Activated effector memory CD4-positive, alpha-beta T cell treated with Interleukin-2 at 50 U/mL for 16 hours (primary cell): Measurements from ENCODE around the gene YPEL2.

Source experiments
- DNase-seq: peaks from one replicate; pipeline ENCODE4 v3.0.0-alpha.2; 2020

Gene YPEL2

DNA sequence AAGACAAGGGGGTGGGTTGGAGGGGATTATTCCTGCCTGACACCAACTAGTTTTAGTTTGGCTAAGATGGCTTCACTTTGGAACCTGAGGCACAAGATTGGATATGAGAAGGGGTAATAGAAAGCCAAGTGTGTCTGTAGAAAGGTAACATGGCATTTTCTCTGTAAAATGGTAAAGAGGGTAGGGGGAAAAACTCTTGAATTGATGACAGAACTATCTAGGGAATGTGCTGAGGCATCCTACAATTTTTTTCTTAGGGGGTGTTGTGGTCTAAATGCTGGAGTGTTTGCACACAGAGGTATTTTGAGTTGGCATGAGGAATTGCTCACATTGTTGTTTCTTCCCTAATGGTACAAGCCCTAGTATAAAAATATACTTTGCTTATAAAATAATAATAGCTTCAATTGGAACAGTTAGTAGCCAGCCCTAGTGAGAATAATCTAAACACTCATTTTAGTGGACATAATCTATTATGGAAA is 25.8 kb downstream of the YPEL2 start:
- no peak for DNase-seq

DNA sequence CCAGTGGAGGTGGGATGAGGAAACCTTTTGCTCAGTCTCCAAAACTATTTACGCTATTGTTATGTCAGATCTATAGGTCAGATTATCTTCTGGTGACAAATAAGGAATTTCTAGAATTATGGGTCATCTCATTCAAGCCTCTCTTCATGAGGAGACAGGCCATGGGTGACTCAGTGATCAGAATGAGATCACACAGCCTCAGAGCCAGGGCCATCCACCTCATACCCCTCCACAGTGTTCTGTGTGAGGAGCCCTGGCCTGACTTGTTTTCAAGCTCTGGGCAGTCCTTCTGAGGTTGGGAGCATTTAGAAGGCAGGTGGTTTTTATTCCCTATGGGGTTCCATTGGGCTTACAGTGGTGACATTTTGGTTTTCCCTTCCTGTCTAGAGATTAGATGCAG is 26.5 kb downstream of the YPEL2 start:
- DNase-seq = no peak

GRCh38 chr17:59361386-59361785 is 29.9 kb downstream of the YPEL2 start:
- DNase-seq = no peak

DNA sequence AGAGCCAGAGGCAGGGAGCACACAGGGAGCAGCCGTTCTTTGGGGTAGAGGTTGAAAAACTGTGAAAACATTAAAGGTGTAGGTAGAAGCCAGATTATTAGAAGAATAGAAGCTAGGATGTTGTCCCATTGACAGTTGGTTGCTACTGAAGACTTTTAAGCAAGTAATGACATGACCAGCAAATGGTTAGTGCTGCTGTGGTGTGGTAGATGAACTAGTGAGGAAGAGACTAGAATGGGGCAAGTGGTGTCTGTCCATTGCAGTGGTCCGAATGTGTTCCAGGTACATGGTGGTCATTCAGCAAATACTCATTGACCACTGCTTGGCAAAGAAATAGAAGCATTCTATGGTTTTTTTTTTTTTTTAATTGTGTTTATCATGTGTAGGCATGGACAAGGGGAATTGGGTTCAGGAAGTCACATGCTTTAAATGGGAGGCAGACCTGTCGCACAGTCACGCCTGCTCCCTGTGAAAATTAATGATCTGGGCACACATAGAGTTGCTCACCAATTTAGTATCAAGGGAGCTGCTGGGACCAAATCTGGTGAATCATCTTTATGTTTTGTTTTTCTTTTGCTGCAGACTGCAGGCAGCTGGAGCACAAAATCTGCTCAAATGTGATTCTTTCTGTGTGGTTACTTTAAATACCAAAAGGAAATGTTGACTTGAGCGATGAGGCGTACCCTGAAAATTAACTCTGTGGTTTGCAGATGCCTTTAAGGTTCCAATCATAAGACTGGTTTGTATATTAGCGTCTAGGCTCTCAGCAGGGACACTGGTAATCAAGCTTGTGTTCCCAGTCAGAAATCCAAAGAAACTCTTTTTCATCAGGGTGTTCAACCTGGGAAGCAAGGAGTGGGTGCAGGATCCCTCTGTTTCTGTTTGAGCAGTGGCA is 30.7 kb downstream of the YPEL2 start:
- peak; percentile 22 for DNase-seq

DNA sequence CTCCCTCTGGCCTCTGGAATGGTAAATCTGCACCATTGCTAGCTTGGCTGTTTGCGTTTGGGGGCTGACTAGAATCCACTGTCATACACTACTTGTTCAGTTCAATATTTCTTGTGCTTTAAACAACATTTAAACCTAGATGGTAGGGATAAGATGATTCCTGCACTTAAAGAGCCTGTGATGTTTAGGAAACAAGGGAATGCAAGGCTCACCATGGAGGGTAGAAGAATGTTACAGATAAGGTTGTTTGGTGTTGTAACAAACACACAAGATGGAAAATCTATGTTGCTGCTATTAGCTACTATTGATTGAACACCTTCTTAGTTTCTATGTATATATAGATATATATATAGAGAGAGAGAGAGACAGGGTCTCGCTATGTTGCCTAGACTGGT is 31.4 kb downstream of the YPEL2 start:
- no peak for DNase-seq

GRCh38 chr17:59365383-59365981 is 34.0 kb downstream of the YPEL2 start:
- DNase-seq = no peak

GRCh38 chr17:59366040-59366757 is 34.7 kb downstream of the YPEL2 start:
- DNase-seq = no peak

DNA sequence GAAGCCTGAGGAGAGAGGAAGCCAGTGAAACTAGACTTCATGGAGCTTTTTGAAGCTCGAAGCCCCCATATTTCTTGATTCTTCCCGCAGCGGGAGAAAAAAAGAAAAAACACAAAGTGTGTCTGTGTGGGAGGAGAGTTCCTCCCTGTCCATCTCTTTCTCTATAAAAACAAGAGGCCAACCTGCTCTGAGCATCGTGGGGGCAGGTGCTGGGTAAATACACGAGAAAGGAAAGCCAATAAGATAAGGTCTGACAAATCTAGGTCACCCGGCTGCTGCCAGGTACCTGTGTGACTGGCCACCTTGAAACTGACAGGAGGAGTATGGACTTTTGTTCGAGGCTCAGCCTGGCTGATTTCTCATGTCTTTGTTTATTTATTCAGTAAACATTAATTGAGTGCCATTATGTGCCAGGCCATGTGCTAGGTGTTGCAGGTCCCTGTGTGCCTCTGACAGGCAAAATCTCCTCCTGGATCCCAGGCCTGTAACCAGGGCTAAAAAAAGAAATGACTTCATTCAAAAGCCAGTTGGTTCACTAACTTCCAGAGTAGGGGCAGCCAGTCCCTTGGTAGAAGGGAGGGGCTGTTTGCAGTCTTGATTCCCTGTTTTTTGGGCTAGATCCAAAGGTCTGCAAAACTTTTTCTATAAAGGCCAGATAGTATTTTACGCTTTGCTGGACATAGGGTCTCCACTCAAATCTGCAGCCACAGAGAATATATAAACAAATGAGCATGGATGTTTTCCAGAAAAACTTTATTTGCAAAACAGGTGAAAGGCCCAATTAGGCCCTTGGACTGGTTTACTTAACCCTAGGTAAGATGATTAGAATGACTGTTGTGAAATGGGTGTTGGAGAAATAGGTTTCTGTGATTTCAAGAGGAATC is 35.6 kb downstream of the YPEL2 start:
- DNase-seq = peak; percentile 11

DNA sequence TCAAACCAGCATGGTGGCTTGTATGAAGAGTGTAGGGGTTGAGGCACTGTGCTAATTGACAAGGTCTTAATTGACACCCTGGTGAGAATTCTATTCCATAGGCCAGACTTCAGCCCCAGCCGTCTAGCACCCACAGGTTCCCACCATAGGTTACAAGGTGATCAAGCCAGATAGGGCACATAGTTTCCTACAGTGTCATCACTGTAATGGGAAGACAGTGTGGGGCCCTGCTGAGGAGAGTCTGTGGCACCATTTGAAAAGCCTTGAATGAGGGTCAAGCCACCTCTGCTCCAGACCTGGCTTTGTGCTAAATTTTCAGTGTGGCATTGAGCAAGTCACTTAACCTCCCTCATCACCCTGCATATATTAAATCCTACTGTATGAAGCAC is 36.2 kb downstream of the YPEL2 start:
- no peak for DNase-seq

DNA sequence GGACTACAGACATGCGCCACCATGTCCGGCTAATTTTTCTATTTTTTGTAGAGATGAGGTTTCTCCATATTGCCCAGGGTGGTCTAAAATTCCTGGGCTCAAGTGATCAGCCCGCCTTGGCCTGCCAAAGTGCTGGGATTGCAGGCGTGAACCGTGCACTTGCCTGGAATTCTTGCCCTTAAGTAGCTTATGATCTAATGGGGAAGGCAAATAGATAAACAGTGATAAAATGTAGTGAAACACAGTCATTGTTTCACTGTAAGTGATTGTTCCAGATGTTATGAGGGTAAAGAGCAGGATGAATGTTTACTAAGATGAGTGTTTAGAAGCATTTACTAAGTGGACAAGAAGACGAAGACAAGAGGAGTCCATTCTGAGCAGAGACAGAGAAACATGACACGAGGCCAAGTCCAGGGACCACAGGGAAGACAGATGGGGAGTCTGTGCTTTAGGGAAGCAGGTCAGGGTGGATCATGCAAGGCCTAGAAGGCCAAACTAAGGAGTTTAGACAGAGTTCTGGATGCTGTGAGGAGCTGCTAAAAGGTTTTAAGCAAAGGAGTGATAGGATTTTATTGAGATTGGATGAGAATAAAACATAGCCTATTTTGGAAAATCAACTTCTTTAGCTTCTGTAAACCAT is 36.9 kb downstream of the YPEL2 start:
- no peak for DNase-seq

DNA sequence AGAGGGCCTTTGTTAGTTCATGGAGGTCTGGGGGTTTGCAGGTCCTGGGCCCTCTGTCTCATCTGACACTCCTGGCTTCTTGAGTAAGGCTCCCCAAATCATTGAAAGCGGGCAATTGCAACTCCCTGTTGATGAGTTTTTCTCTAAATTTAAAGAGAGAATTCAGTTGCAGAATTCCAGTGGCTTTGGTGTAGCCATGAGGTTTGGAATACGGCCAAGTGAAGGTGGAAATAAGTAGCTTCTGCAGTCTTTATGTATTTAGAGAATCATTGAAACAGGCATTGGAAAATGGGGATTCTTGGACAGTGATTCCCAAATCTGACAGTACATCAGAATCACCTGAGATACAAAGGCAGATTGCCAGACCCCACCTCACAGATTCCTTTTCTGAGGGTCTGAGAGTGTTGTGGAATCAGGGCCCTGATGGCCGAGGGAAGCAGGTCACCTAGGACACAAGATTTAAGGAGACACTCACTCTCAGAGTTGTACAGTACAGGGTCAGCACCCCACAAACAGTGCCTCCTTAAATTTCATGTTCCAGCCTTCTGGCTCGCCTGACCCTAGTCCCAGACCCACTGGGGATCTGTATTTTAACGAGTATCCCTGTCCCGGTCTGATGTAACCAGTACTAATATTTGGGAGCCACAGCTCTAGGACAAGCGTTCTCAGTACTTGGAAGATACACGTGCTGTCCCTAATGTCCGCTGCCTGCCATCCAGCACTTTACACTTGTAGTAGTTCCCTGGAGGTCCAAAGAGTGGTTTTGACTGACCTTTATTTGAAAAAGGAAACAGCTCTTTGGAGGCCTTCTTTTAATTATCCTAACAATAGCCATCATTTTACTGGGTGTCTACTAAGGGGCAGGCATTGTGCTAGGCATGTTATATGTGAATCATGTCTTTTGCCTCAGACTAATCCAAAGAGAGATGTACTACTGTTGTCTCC is 37.8 kb downstream of the YPEL2 start:
- DNase-seq = no peak

GRCh38 chr17:59370593-59371299 is 39.3 kb downstream of the YPEL2 start:
- no peak for DNase-seq

GRCh38 chr17:59371416-59372100 is 40.1 kb downstream of the YPEL2 start:
- no peak for DNase-seq

GRCh38 chr17:59372138-59372751 is 40.8 kb downstream of the YPEL2 start:
- no peak for DNase-seq

DNA sequence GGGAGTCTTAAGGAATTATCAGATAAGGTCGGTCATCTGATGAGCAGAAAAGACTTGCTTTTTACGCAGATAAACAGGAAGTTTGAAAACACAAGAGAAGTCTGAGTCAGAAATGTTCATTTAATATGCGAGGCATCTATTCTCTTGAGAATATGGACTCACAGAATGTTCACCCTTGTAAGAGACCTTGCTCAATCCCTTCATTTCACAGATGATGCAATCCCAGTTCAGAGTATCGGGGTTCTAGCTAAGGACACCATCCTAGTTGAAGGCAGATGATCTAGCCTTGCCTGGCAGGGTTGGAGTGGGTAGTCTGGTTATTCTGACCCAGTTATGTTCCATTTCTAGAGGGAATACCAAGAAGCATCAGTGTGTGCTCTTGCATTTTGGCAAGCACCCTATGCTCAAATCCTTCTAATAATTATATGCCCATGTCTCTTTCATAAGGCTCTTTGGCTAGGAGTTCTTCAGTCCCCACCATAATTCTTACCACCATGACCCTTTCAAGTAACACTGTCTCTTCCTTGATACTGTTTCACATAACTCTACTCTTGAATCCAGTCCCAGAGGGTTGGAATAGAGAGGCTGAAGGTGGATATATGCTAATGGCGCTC is 42.5 kb downstream of the YPEL2 start:
- DNase-seq = no peak

DNA sequence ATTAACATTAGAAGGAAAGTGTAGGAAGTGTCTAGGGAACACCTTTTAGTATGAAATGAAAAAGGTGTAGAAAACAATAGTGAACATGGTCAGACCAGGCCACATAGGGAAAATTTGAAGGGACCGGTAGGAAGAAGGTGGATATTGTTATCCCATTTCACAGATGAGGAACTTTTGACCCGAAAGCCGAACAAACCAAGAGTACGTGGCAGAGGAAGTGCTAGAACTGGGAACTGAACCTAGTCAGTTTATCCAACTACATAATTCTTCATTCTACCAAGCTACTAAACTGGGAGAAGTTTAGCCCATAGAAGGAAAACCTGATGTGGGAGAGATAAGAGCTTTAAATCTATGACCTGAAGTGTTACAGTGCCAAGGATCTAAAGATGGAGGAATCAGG is 43.2 kb downstream of the YPEL2 start:
- DNase-seq = no peak

GRCh38 chr17:59375857-59376256 is 44.4 kb downstream of the YPEL2 start:
- no peak for DNase-seq

- DNase-seq = no peak
These were observed 45.1 kb downstream of the YPEL2 start for GRCh38 chr17:59376506-59376905.

- DNase-seq = no peak
These were observed 46.0 kb downstream of the YPEL2 start for GRCh38 chr17:59377410-59377809.
